Tibial nerve (tissue), 4 donors: ENCODE data around the gene RCVRN. TPM values are rescaled to one million over a fixed set of nuclear protein-coding genes. Genes with fewer than 3 reads are reported as not detected.

Source experiments
- DNase-seq, 2 donors: peaks; one replicate each; pipeline ENCODE4 v3.0.0-alpha.2; 2019; ENCODE audit warnings: low spot score in 2 of 2
- H3K27ac ChIP-seq, 4 donors: fragments of 200-600 bp; sonication (generic) in 3 of 4; one replicate each; pipeline ENCODE4 v1.5.1; 2017 to 2019; ENCODE audit warnings: mild to moderate bottlenecking in 1 of 4
- H3K27me3 ChIP-seq, 2 donors: fragments of 200-600 bp; sonication (generic) in 1 of 2; one replicate each; pipeline versions ENCODE4 v1.5.1 to v1.6.0; 2017 to 2019
- H3K36me3 ChIP-seq, 3 donors: fragments of 200-600 bp; sonication (generic); one replicate each; pipeline ENCODE4 v1.5.1; 2018 to 2019
- H3K4me1 ChIP-seq, 4 donors: fragments of 200-600 bp; sonication (generic) in 3 of 4; one replicate each; pipeline ENCODE4 v1.5.1; 2017 to 2019
- H3K4me3 ChIP-seq, 4 donors: fragments of 200-600 bp; sonication (generic) in 3 of 4; one replicate each; pipeline ENCODE4 v1.5.1; 2017 to 2019; ENCODE audit warnings: mild to moderate bottlenecking in 1 of 4, moderate library complexity in 1 of 4
- H3K9me3 ChIP-seq, 4 donors: fragments of 200-600 bp; sonication (generic) in 3 of 4; one replicate each; pipeline ENCODE4 v1.5.1; 2017 to 2019
- CTCF ChIP-seq, 5 experiments: fragments of 200-600 bp in 3 of 5; fragments of 450-650 bp in 2 of 5; sonication (generic) in 3 of 5; IDR thresholded peaks; one replicate each; pipeline ENCODE4 v1.5.1; 2016 to 2019; ENCODE audit warnings: antibody characterized with exemption in 5 of 5, mild to moderate bottlenecking in 3 of 5, moderate library complexity in 2 of 5
- EP300 ChIP-seq, 2 donors: sonication (generic); formaldehyde crosslinking; IDR thresholded peaks; one replicate each; pipeline ENCODE4 v1.6.1; 2017; ENCODE audit warnings: antibody characterized with exemption in 2 of 2, mild to moderate bottlenecking in 1 of 2
- POLR2A ChIP-seq, 2 donors: fragments of 450-650 bp; IDR thresholded peaks; one replicate each; pipeline ENCODE4 v1.6.1; 2017; ENCODE audit warnings: antibody characterized with exemption in 2 of 2, mild to moderate bottlenecking in 2 of 2, moderate library complexity in 2 of 2
- WGBS, 2 donors: methylation state at CpG; one replicate each; pipeline ENCODE4 v1.1.5; 2018; 5-methylcytosine and 5-hydroxymethylcytosine counted together
- total RNA-seq, 4 donors: library from RNA; depleted of rRNA; stranded (reverse); fragments of >200 nt; gene quantifications; one replicate each; pipeline ENCODE4 v1.1.0, GENCODE V29; 2016

Gene RCVRN
- total RNA-seq, 4 donors from 2014 or later = not detected

DNA sequence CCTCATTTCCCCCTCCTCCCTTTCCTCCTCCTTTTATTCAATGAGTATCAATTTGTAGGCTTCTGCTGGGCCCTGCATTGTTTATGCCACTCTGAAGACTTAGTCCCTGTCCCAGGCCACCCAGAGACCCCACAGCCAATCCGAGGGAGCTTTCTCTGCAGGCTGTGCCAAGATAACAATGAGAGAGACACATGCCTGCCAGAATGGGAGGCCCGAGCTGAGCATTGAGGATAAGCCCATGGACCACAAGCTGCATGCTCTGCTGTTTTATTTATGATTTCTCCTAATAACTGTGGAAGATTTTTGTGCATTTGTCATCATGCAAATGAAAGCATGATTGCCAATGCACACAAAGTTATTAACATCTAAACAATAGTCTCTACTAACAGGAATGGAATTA lies 3.0 kb downstream of the RCVRN start:
- H3K4me3 ChIP-seq = no peak overlapping the region
- no peak for TF ChIP-seq CTCF (IDR thresholded peaks at IDR 0.05)
- TF ChIP-seq EP300 (IDR thresholded peaks at IDR 0.05) = no peak
- no peak for TF ChIP-seq POLR2A (IDR thresholded peaks at IDR 0.05)
- no peaks in the 10 kb centered on the region for H3K9me3 ChIP-seq
- peaks cover 0 to 19% (median 11%) of the 10 kb centered on the region in 4 donors for H3K4me1 ChIP-seq
- H3K27me3 ChIP-seq = no peaks in the 10 kb centered on the region
- H3K36me3 ChIP-seq = no peaks in the 10 kb centered on the region
- WGBS, 2 donors = 19 to 33% methylated on average over 2 of the region's 2 CpGs
- DNase-seq = no peak
- H3K27ac ChIP-seq = no peak overlapping the region

GRCh38 chr17:9900784-9901183 lies 4.3 kb downstream of the RCVRN start:
- no peaks in the 10 kb centered on the region for H3K27me3 ChIP-seq
- no peaks in the 10 kb centered on the region for H3K36me3 ChIP-seq
- H3K4me1 ChIP-seq = peaks cover 0 to 19% (median 11%) of the 10 kb centered on the region in 4 donors
- peak overlapping the region in 3 of 4 donors; percentile 29 to 76 (median 62) for H3K27ac ChIP-seq
- WGBS, 2 donors = 40 to 57% methylated on average over 8 of the region's 8 CpGs
- H3K4me3 ChIP-seq = no peak overlapping the region
- H3K9me3 ChIP-seq = no peaks in the 10 kb centered on the region
- DNase-seq = peak in 1 of 2 donors; percentile 13
- TF ChIP-seq CTCF (IDR thresholded peaks at IDR 0.05) = no peak
- TF ChIP-seq EP300 (IDR thresholded peaks at IDR 0.05) = peak in 1 of 2 donors; percentile 20

DNA sequence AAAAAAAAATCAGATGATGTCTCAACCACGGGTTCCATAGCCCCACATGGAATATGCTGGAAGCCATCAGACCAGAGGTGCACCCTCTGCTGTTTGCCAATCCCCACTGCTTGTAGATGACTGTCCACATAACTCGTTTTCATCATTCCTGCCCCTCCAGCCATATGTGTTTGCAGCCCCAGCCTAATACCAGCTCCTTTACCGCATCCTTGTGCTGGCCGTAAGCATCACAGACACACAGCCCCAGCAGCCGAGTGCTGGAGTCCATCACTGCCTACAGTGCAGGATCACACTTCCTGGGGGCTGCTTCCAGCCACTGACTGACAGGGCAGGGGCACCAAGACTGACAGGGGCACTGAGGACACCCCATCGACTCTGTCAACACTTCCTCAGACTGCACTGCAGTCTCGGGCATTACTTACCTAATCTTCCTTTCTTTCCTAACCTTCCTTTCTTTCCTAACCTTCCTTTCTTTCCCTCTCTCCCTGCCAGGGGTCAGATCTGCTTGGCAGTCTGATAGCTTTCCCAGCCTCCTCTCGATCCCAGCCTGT lies 5.0 kb downstream of the RCVRN start:
- Histone ChIP-seq H3K9me3 (peaks cover 0 to under 1% (median 0%) of the 10 kb centered on the region in 4 donors), H3K4me1 (peaks cover 0 to 19% (median 11%) of the 10 kb centered on the region in 4 donors), H3K27ac (peak overlapping the region in 3 of 4 donors; percentile 29 to 76 (median 34)), H3K27me3 (no peaks in the 10 kb centered on the region), H3K4me3 (no peak overlapping the region), H3K36me3 (no peaks in the 10 kb centered on the region)
- WGBS, 2 donors = 36 to 44% methylated on average over 8 of the region's 8 CpGs
- DNase-seq = no peak
- TF ChIP-seq POLR2A (IDR thresholded peaks at IDR 0.05) (no peak), CTCF (IDR thresholded peaks at IDR 0.05) (no peak), EP300 (IDR thresholded peaks at IDR 0.05) (no peak)

- 69 to 72% methylated on average over 21 of the region's 21 CpGs for WGBS, 2 donors
- no peaks in the 10 kb centered on the region for H3K27me3 ChIP-seq
- peak; percentile 35 to 50 for DNase-seq
- peak overlapping the region in 2 of 4 donors; percentile 29 to 76 for H3K27ac ChIP-seq
- no peak for TF ChIP-seq CTCF (IDR thresholded peaks at IDR 0.05)
- TF ChIP-seq EP300 (IDR thresholded peaks at IDR 0.05) = peak in 1 of 2 donors; percentile 30
- TF ChIP-seq POLR2A (IDR thresholded peaks at IDR 0.05) = no peak
- H3K9me3 ChIP-seq = peaks cover 0 to 7% (median 0%) of the 10 kb centered on the region in 4 donors
- peaks cover 0 to 19% (median 11%) of the 10 kb centered on the region in 4 donors for H3K4me1 ChIP-seq
- H3K36me3 ChIP-seq = no peaks in the 10 kb centered on the region
- H3K4me3 ChIP-seq = no peak overlapping the region
Observed at GRCh38 chr17:9899280-9900043, 5.6 kb downstream of the RCVRN start.

DNA sequence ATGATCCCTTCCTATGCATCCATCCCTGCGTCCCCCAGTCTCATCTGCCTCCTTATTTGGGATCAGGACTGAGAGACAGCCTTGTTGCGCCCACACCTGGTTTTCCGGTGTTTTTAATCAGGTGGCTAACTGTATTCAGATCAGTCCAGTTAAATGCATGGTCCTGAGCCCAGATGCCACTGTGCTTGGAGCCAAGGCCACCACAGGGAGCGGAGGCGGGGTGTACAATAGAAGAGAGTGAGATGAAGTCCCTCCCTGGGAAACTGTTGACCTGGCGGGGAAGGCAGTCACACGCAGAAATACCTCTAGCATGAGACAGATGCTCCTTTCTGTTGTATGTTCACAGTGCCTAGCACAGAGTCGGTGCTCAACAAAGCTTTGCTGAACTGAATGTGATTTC lies 6.3 kb downstream of the RCVRN start:
- Histone ChIP-seq H3K4me1 (peaks cover 0 to 19% (median 11%) of the 10 kb centered on the region in 4 donors), H3K4me3 (no peak overlapping the region), H3K27ac (peak overlapping the region in 2 of 4 donors; percentile 29 to 48), H3K27me3 (no peaks in the 10 kb centered on the region), H3K9me3 (peaks cover 0 to 8% (median 0%) of the 10 kb centered on the region in 4 donors), H3K36me3 (no peaks in the 10 kb centered on the region)
- no peak for TF ChIP-seq CTCF (IDR thresholded peaks at IDR 0.05)
- TF ChIP-seq POLR2A (IDR thresholded peaks at IDR 0.05) = no peak
- no peak for TF ChIP-seq EP300 (IDR thresholded peaks at IDR 0.05)
- no peak for DNase-seq
- WGBS, 2 donors = 93 to 94% methylated on average over 8 of the region's 8 CpGs
